RWPE2 (cell line): ENCODE measurements around the gene CACNA2D4.

ENCODE experiments used
- ATAC-seq: fragments of 200-7000 bp; cut with Tn5 transposase; 3 replicates; pipeline ENCODE4 v1.9.1; 2021; ENCODE audit warnings: low read depth
- DNase-seq: peaks from one replicate; pipeline ENCODE4 v3.0.0-alpha.2; 2020; ENCODE audit warnings: low spot score
- H3K27ac ChIP-seq: fragments of 450-650 bp; 2 replicates; pipeline ENCODE4 v1.5.1; 2017; ENCODE audit warnings: mild to moderate bottlenecking; ENCODE audit not compliant: poor library complexity, severe bottlenecking
- H3K27me3 ChIP-seq: fragments of 250-450 bp; sonication (Bioruptor Pico); 2 replicates; pipeline ENCODE4 v1.5.1; 2021; ENCODE audit warnings: mild to moderate bottlenecking, moderate library complexity; ENCODE audit not compliant: insufficient read depth, poor library complexity, severe bottlenecking
- H3K36me3 ChIP-seq: fragments of 250-450 bp; sonication (Bioruptor Pico); 2 replicates; pipeline ENCODE4 v1.5.1; 2020; ENCODE audit warnings: low read depth, mild to moderate bottlenecking, moderate library complexity
- H3K4me1 ChIP-seq: fragments of 250-450 bp; sonication (Bioruptor Pico); 2 replicates; pipeline ENCODE4 v1.5.1; 2021; ENCODE audit warnings: mild to moderate bottlenecking, moderate library complexity; ENCODE audit not compliant: insufficient read depth, poor library complexity, severe bottlenecking
- H3K4me3 ChIP-seq: fragments of 250-450 bp; sonication (Bioruptor Pico); 2 replicates; pipeline ENCODE4 v1.5.1; 2021; ENCODE audit warnings: mild to moderate bottlenecking, moderate library complexity; ENCODE audit not compliant: severe bottlenecking
- H3K9me3 ChIP-seq: fragments of 250-450 bp; sonication (Bioruptor Pico); 2 replicates; pipeline ENCODE4 v1.5.1; 2021; ENCODE audit warnings: mild to moderate bottlenecking, moderate library complexity; ENCODE audit not compliant: severe bottlenecking
- TF ChIP-seq, protein P1 (sequence below): fragments of 450-650 bp; IDR thresholded peaks from one replicate; pipeline ENCODE4 v1.5.1; 2017; ENCODE audit warnings: mild to moderate bottlenecking, moderate library complexity; ENCODE audit not compliant: poor library complexity, severe bottlenecking

CACNA2D4 gene

DNA sequence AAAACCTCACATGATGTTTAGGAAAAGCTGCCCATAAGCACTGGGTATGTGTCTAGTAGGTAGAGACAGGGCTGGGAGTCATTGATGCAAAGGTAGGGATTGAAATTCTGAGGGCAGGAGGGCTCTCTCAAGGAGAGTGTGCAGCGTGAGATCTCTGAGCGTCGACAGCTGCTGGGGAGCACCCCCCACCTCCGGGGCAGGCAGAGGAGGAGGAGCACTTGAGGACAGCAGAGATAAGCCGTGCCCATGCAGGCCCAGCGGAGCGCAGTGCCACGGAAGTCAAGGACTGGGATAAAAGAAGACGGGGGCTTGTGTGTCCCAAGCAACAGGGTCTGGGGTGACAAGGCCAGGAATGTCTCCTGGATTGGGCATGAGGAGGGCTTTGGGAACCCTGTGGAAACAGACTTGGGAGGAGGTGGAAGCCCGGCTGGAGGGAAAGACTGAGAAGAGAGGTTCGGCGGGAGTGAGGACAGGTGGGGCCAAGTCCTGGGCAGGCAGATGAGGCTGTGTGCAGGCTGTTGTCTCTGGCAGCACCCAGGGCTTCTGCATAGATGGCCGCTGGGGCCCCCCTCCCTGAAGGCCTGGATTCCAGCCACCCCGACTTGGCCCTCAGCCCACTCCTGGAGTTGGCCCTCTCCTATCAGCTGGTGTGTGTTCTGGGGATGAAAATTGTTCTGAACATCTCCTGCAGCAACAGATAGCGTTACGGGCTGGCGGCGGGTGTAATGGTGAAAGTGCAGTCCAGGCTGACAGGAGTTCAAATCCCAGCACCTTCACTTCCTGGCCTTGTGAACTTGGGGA lies 1.9 kb downstream of the CACNA2D4 start:
- Histone ChIP-seq H3K4me3 (no peak overlapping the region), H3K27ac (no peak overlapping the region)
- no peak for DNase-seq

DNA sequence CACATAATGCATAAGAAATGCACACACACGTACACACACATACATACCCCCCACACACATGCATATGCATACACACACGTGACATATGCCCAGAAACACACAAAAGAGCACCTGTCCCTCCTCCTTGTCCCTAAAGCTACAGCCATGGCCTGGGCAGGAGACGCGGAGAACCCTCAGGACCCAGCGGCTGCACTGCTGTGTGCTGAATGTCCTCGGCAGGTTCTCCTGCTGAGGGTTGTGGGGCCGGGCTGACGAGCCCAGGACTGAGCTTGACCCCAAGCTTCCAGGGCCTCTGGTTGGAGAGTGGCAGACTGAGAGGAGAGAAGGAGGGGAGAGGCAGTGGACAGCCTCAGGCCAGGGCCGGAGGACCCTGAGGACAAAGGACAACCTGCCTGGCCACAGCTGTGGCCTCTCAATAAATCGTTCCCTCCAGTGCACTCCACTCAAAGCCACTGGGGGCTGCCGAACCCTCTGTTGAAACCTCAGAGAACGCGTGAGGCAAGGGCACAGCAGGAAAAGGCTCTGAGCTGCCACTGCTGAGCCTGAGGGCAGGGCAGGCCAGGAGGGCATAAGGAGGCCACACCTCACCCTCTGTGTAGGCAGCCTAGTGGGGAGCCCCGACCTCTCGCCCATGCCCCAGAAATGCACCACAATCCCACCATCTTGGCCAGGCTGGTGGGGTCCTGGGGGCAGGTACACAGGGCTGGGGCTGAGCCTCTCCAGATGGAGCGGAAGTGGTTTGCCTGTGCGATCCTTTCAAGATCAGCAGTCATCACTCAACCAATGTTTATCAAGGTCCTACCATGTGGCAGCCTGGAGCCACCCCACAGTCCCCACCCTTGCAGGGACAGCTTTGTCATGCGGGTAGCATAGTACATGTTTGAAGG lies 3.1 kb downstream of the CACNA2D4 start:
- H3K9me3 ChIP-seq: no peaks in the 10 kb centered on the region
- TF ChIP-seq, protein P1, sequence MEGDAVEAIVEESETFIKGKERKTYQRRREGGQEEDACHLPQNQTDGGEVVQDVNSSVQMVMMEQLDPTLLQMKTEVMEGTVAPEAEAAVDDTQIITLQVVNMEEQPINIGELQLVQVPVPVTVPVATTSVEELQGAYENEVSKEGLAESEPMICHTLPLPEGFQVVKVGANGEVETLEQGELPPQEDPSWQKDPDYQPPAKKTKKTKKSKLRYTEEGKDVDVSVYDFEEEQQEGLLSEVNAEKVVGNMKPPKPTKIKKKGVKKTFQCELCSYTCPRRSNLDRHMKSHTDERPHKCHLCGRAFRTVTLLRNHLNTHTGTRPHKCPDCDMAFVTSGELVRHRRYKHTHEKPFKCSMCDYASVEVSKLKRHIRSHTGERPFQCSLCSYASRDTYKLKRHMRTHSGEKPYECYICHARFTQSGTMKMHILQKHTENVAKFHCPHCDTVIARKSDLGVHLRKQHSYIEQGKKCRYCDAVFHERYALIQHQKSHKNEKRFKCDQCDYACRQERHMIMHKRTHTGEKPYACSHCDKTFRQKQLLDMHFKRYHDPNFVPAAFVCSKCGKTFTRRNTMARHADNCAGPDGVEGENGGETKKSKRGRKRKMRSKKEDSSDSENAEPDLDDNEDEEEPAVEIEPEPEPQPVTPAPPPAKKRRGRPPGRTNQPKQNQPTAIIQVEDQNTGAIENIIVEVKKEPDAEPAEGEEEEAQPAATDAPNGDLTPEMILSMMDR: no peak
- no peak for ATAC-seq
- no peak for DNase-seq
- H3K4me1 ChIP-seq: no peaks in the 10 kb centered on the region
- H3K36me3 ChIP-seq: no peaks in the 10 kb centered on the region
- no peak overlapping the region for H3K4me3 ChIP-seq
- no peak overlapping the region for H3K27ac ChIP-seq
- peaks cover 14% of the 10 kb centered on the region for H3K27me3 ChIP-seq

More for the DNA sequence above, 1.9 kb downstream of the CACNA2D4 start:
- ATAC-seq: no peak
- Histone ChIP-seq H3K27me3 (peaks cover 14% of the 10 kb centered on the region), H3K4me1 (no peaks in the 10 kb centered on the region), H3K36me3 (no peaks in the 10 kb centered on the region), H3K9me3 (no peaks in the 10 kb centered on the region)
- TF ChIP-seq, protein P1: no peak

DNA sequence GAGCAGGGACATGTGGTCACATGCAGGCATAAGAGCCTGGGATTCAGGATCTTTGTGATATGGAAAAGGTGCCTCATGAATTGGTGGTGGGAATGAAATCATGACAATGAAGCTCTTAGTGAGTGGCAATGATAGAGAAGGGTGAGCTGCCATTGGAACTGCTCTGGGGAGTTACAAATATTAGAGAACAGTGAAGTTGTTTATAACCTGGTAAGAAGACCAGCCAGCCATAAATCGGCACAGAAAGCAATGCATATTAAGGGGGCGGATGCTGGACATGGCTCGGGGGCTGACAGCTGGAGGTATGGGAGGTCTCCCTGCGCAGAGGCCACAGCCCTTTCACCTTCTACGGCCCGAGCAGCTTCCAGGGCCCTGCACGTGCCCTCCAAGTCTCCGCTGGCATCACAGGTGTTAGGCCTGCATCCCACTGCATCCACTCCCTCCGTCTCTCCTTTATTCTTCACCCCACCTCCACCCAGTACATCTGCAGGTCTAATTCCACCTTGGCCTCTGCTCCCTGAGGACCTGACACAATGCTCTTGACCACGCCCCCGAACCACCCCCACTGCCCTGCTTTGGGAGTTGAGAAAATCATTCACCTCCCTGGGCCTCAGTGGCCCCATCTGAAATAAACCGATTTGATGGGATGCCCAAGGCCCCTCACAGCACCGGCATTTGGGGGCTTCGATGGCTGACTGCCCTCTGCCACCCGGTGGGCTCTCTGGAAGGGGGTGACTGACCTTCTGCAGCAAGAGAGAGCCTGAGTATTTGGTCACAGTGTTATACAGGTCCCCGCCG lies 4.1 kb downstream of the CACNA2D4 start:
- TF ChIP-seq, protein P1: no peak
- no peaks in the 10 kb centered on the region for H3K36me3 ChIP-seq
- H3K27me3 ChIP-seq: peaks cover 14% of the 10 kb centered on the region
- ATAC-seq (no peak), DNase-seq (no peak)
- no peaks in the 10 kb centered on the region for H3K9me3 ChIP-seq
- no peaks in the 10 kb centered on the region for H3K4me1 ChIP-seq
- no peak overlapping the region for H3K27ac ChIP-seq
- no peak overlapping the region for H3K4me3 ChIP-seq

DNA sequence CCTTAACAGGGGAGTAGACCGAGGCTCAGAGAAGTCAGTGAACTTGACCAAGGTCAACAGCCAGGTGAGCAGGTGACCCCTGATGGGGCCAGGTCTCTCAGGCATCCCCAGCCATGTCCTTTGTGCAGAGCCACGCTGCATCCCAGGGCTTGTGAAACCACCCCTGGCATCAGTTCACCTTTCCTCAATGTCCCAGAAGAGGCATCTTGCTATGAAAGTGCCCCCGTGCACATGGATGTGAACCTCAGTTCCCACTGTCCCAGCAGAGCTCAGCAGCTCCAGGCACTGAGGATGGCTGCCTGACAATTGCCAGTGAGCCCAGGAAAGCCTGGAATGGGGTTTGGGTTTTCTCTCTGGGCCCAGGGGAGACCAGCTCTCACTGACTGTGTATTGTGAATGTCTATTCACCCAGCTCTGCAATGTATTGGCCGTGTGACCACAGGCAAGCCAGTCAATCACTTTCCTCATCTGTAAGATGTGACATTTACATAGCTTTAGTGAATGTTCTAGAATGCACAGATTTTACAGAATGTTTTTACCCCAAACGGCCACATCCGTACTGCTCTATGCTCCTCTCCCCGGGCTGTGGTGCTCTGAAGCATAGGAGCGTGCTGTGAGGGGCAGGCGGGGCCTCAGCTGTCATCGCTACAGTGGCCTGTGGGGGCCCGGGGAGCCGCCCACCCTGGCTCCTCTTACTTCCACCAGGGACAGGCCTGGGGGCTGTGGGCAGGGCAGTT lies 4.9 kb downstream of the CACNA2D4 start:
- no peaks in the 10 kb centered on the region for H3K9me3 ChIP-seq
- H3K36me3 ChIP-seq: no peaks in the 10 kb centered on the region
- DNase-seq (peak; percentile 56), ATAC-seq (no peak)
- H3K4me1 ChIP-seq: no peaks in the 10 kb centered on the region
- H3K4me3 ChIP-seq: no peak overlapping the region
- peaks cover 14% of the 10 kb centered on the region for H3K27me3 ChIP-seq
- no peak overlapping the region for H3K27ac ChIP-seq
- TF ChIP-seq, protein P1: no peak
